HG02798 (cell line): ENCODE results near the gene OR1L8.

Experiments used
- ATAC-seq: cut with Tn5 transposase; IDR thresholded peaks from one replicate; pipeline ENCODE4 v1.9.1; 2021; ENCODE audit warnings: mild to moderate bottlenecking; ENCODE audit not compliant: unreplicated experiment, poor library complexity

OR1L8 gene

GRCh38 chr9:122518841-122519240 lies 64.3 kb downstream of the OR1L8 start, which contains the start of gene OR1J4:
TSS of gene OR1J4 (plus strand) at chr9:122519141. CDS start at chr9:122519141, 0 bp downstream.
- no peak for ATAC-seq

GRCh38 chr9:122518226-122518625 lies 65.0 kb downstream of the OR1L8 start:
- ATAC-seq = no peak
